ENCODE data around the gene SLC2A11.

SLC2A11 gene

GRCh38 chr22:23910496-23911190 is 53.0 kb downstream of the SLC2A11 start:
- Histone ChIP-seq H3K27ac (ENCODE audit: poor library complexity, severe bottlenecking) (no peak overlapping the region), H3K27me3 (ENCODE audit: insufficient read depth, poor library complexity, severe bottlenecking) (no peaks in the 10 kb centered on the region), H3K9me3 (ENCODE audit: severe bottlenecking) (no peaks in the 10 kb centered on the region), H3K4me3 (ENCODE audit: severe bottlenecking) (no peak overlapping the region), H3K4me1 (ENCODE audit: insufficient read depth, poor library complexity, severe bottlenecking) (no peaks in the 10 kb centered on the region), H3K36me3 (ENCODE audit: low read depth) (no peaks in the 10 kb centered on the region)
- TF ChIP-seq CTCF (IDR thresholded peaks at IDR 0.05; ENCODE audit: poor library complexity, severe bottlenecking): no peak
- ATAC-seq (ENCODE audit: low read depth) (no peak), DNase-seq (ENCODE audit: low spot score) (no peak)

- ATAC-seq (ENCODE audit: low read depth) (no peak), DNase-seq (ENCODE audit: low spot score) (no peak)
- Histone ChIP-seq H3K9me3 (ENCODE audit: severe bottlenecking) (no peaks in the 10 kb centered on the region), H3K4me3 (ENCODE audit: severe bottlenecking) (no peak overlapping the region), H3K36me3 (ENCODE audit: low read depth) (no peaks in the 10 kb centered on the region), H3K27ac (ENCODE audit: poor library complexity, severe bottlenecking) (no peak overlapping the region), H3K27me3 (ENCODE audit: insufficient read depth, poor library complexity, severe bottlenecking) (no peaks in the 10 kb centered on the region), H3K4me1 (ENCODE audit: insufficient read depth, poor library complexity, severe bottlenecking) (no peaks in the 10 kb centered on the region)
- TF ChIP-seq CTCF (IDR thresholded peaks at IDR 0.05; ENCODE audit: poor library complexity, severe bottlenecking): no peak
Measured at GRCh38 chr22:23911318-23911980, 53.8 kb downstream of the SLC2A11 start.

GRCh38 chr22:23912293-23912903 is 54.7 kb downstream of the SLC2A11 start:
- no peak for TF ChIP-seq CTCF (IDR thresholded peaks at IDR 0.05; ENCODE audit: poor library complexity, severe bottlenecking)
- H3K36me3 ChIP-seq (ENCODE audit: low read depth): no peaks in the 10 kb centered on the region
- H3K4me3 ChIP-seq (ENCODE audit: severe bottlenecking): no peak overlapping the region
- H3K4me1 ChIP-seq (ENCODE audit: insufficient read depth, poor library complexity, severe bottlenecking): no peaks in the 10 kb centered on the region
- ATAC-seq (ENCODE audit: low read depth) (no peak), DNase-seq (ENCODE audit: low spot score) (no peak)
- H3K27me3 ChIP-seq (ENCODE audit: insufficient read depth, poor library complexity, severe bottlenecking): no peaks in the 10 kb centered on the region
- H3K27ac ChIP-seq (ENCODE audit: poor library complexity, severe bottlenecking): no peak overlapping the region
- no peaks in the 10 kb centered on the region for H3K9me3 ChIP-seq (ENCODE audit: severe bottlenecking)

- ATAC-seq (ENCODE audit: low read depth): no peak
Measured at GRCh38 chr22:23913306-23913660, 55.6 kb downstream of the SLC2A11 start.

More at GRCh38 chr22:23913306-23913660, 55.6 kb downstream of the SLC2A11 start:
- Histone ChIP-seq H3K4me3 (ENCODE audit: severe bottlenecking) (peak overlapping the region; percentile 40), H3K36me3 (ENCODE audit: low read depth) (no peaks in the 10 kb centered on the region), H3K9me3 (ENCODE audit: severe bottlenecking) (no peaks in the 10 kb centered on the region), H3K27ac (ENCODE audit: poor library complexity, severe bottlenecking) (peak overlapping the region; percentile 62), H3K4me1 (ENCODE audit: insufficient read depth, poor library complexity, severe bottlenecking) (no peaks in the 10 kb centered on the region), H3K27me3 (ENCODE audit: insufficient read depth, poor library complexity, severe bottlenecking) (no peaks in the 10 kb centered on the region)
- no peak for TF ChIP-seq CTCF (IDR thresholded peaks at IDR 0.05; ENCODE audit: poor library complexity, severe bottlenecking)
- no peak for DNase-seq (ENCODE audit: low spot score)
